ENCODE data around the gene DNAJC13. TPM values are rescaled to one million over a fixed set of nuclear protein-coding genes. Genes with fewer than 3 reads are reported as not detected.

Gene DNAJC13
- total RNA-seq, 1 experiment from 2014 or later = 28.8 TPM

DNA sequence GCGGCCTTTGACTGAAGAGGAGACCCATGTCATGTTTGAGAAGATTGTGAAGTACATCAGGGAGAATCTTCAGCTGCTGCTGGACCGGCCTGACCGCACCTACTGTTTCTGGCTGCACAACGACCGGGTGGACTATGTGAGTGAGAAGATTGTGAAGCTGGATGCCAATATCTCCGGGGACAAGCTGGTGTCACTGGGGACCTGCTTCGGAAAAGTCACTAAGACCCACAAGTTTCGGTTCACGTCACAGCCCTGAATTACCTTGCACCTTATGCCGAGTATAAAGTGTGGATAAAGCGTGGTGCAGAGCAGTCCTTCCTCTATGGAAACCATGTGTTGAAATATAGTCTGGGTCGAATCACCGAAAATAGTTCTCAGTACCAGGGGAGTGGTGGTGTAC, 16.0 kb upstream of the DNAJC13 start:
- RAD21 ChIA-PET (ENCODE audit: low non-redundant PET in 1 of 2, low total read pairs in 2 of 2, uncharacterized antibody in 2 of 2, unreplicated experiment in 2 of 2) = no interaction called here

More for the DNA sequence above, 16.0 kb upstream of the DNAJC13 start:
- CTCF ChIA-PET = interaction anchor here (3.0 to 3.8 kb wide), 2 partner anchors 50 to 58 kb away, joined by 17 to 58 read pairs; no protein-coding TSS in a partner anchor
- no peaks in the 10 kb centered on the region for H3K4me1 ChIP-seq (ENCODE audit: control insufficient read depth in 1 of 2, insufficient read depth in 2 of 2, low read length in 2 of 2)
- peaks cover 16% of the 10 kb centered on the region; the same call in 1 of the 2 replicates for H3K27me3 ChIP-seq (ENCODE audit: insufficient read depth, low read length)
- BruUV-seq (replicated peaks) = no TSS peak
- intact Hi-C loops (cut with micrococcal nuclease) = no loop called here
- H3K9me3 ChIP-seq (ENCODE audit: control insufficient read depth in 1 of 2, insufficient read depth in 1 of 2, low read depth in 1 of 2, low read length in 2 of 2) = no peaks in the 10 kb centered on the region
- no peak overlapping the region for H3K4me2 ChIP-seq (ENCODE audit: low read length)
- H3K79me2 ChIP-seq (ENCODE audit: insufficient read depth, low read length) = no peaks in the 10 kb centered on the region
- TF ChIP-seq SP1 (IDR thresholded peaks at IDR 0.05; ENCODE audit: low read depth) = no peak
- TF ChIP-seq TCF7L2 (IDR thresholded peaks at IDR 0.05; ENCODE audit: borderline replicate concordance, extremely low read depth, insufficient read depth, insufficient read length) = no peak
- TF ChIP-seq ZFX (IDR thresholded peaks at IDR 0.05) = no peak
- TF ChIP-seq RAD21 (IDR thresholded peaks at IDR 0.05; ENCODE audit: low read depth) = no peak
- no peak for TF ChIP-seq CEBPB (IDR thresholded peaks at IDR 0.05; ENCODE audit: low read depth)
- TF ChIP-seq, protein P1, sequence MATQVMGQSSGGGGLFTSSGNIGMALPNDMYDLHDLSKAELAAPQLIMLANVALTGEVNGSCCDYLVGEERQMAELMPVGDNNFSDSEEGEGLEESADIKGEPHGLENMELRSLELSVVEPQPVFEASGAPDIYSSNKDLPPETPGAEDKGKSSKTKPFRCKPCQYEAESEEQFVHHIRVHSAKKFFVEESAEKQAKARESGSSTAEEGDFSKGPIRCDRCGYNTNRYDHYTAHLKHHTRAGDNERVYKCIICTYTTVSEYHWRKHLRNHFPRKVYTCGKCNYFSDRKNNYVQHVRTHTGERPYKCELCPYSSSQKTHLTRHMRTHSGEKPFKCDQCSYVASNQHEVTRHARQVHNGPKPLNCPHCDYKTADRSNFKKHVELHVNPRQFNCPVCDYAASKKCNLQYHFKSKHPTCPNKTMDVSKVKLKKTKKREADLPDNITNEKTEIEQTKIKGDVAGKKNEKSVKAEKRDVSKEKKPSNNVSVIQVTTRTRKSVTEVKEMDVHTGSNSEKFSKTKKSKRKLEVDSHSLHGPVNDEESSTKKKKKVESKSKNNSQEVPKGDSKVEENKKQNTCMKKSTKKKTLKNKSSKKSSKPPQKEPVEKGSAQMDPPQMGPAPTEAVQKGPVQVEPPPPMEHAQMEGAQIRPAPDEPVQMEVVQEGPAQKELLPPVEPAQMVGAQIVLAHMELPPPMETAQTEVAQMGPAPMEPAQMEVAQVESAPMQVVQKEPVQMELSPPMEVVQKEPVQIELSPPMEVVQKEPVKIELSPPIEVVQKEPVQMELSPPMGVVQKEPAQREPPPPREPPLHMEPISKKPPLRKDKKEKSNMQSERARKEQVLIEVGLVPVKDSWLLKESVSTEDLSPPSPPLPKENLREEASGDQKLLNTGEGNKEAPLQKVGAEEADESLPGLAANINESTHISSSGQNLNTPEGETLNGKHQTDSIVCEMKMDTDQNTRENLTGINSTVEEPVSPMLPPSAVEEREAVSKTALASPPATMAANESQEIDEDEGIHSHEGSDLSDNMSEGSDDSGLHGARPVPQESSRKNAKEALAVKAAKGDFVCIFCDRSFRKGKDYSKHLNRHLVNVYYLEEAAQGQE (IDR thresholded peaks at IDR 0.05; ENCODE audit: low read depth) = no peak
- no peak for TF ChIP-seq EGR1 (IDR thresholded peaks at IDR 0.05; ENCODE audit: low read depth)
- no peak for TF ChIP-seq FOSL1 (IDR thresholded peaks at IDR 0.05; ENCODE audit: low read depth)
- TF ChIP-seq SRF (IDR thresholded peaks at IDR 0.05; ENCODE audit: low read depth) = no peak
- no peak for TF ChIP-seq EZH2 (IDR thresholded peaks at IDR 0.05)
- TF ChIP-seq, protein P2, sequence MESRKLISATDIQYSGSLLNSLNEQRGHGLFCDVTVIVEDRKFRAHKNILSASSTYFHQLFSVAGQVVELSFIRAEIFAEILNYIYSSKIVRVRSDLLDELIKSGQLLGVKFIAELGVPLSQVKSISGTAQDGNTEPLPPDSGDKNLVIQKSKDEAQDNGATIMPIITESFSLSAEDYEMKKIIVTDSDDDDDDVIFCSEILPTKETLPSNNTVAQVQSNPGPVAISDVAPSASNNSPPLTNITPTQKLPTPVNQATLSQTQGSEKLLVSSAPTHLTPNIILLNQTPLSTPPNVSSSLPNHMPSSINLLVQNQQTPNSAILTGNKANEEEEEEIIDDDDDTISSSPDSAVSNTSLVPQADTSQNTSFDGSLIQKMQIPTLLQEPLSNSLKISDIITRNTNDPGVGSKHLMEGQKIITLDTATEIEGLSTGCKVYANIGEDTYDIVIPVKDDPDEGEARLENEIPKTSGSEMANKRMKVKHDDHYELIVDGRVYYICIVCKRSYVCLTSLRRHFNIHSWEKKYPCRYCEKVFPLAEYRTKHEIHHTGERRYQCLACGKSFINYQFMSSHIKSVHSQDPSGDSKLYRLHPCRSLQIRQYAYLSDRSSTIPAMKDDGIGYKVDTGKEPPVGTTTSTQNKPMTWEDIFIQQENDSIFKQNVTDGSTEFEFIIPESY (IDR thresholded peaks at IDR 0.05; ENCODE audit: extremely low read depth, insufficient replicate concordance, low read length) = no peak
- TF ChIP-seq SIN3A (IDR thresholded peaks at IDR 0.05; ENCODE audit: low read depth) = no peak
- no peak for TF ChIP-seq EZH2phosphoT487 (IDR thresholded peaks at IDR 0.05; ENCODE audit: borderline replicate concordance)
- no peak for TF ChIP-seq ZNF274 (IDR thresholded peaks at IDR 0.05; ENCODE audit: low read depth, low read length)
- TF ChIP-seq, protein P3, sequence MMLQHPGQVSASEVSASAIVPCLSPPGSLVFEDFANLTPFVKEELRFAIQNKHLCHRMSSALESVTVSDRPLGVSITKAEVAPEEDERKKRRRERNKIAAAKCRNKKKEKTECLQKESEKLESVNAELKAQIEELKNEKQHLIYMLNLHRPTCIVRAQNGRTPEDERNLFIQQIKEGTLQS (IDR thresholded peaks at IDR 0.05) = no peak
- no peaks in the 10 kb centered on the region for H4K20me1 ChIP-seq (ENCODE audit: insufficient read depth)
- H3K4me3 ChIP-seq (replicated peaks in 1 of 2; ENCODE audit: low read depth in 1 of 2, low read length in 2 of 2) = no peak overlapping the region
- no peak for DNase-seq (ENCODE audit: low read depth, low spot score)
- no peaks in the 10 kb centered on the region for H3K36me3 ChIP-seq (ENCODE audit: control insufficient read depth in 1 of 2, insufficient read depth in 2 of 2, low read length in 2 of 2)
- no peak overlapping the region for H3K9ac ChIP-seq (ENCODE audit: low read length)
- POLR2A ChIA-PET = no interaction called here
- no peaks in the 10 kb centered on the region for H3K9me2 ChIP-seq (ENCODE audit: insufficient read depth)
- no peak overlapping the region for H2AFZ ChIP-seq (ENCODE audit: low read depth, low read length, poor library complexity, severe bottlenecking)
- no peak overlapping the region for H3K27ac ChIP-seq (ENCODE audit: low read depth, low read length)
- ATAC-seq = no peak
